HepG2 (cell line): Measurements from ENCODE around the gene CSNK1G3. TPM values are rescaled to one million over a fixed set of nuclear protein-coding genes. Genes with fewer than 3 reads are reported as not detected.

Source experiments
- ATAC-seq: fragments of 200-7000 bp; cut with Tn5 transposase; 3 replicates; pipeline ENCODE4 v1.9.1; 2020; ENCODE audit warnings: mild to moderate bottlenecking, moderate library complexity
- BruUV-seq: library from RNA; stranded (reverse); fragments of 400-500 nt; replicated peaks from 2 replicates; lab custom pipeline; 2021; lab: Mats Ljungman, UMichigan
- CTCF ChIA-PET: fragments of 300-600 bp; formaldehyde crosslinking; extraction: SDS; loops from one replicate; lab custom pipeline; 2021; ENCODE audit warnings: low total read pairs, inconsistent platforms, low intra/inter-chr PET ratio; lab: Yijun Ruan, JAX
- POLR2A ChIA-PET: fragments of 350-600 bp; sonication (Branson Sonifier 250); formaldehyde crosslinking; loops from one replicate; lab custom pipeline; 2020; ENCODE audit warnings: antibody characterized with exemption, inconsistent platforms; lab: Yijun Ruan, JAX
- DNase-seq: peaks from one replicate; pipeline ENCODE4 v3.0.0-alpha.2; 2015; ENCODE audit warnings: low spot score
- FAIRE-seq: peaks from 3 replicates; lab custom pipeline; 2011; peaks lifted over from hg19 to GRCh38; lab: Jason Lieb, UNC
- H2AFZ ChIP-seq: one replicate; pipeline ENCODE4 v1.6.1; 2011; ENCODE audit warnings: low read length, inconsistent platforms
- H3K27ac ChIP-seq: fragments of 300-600 bp; 3 replicates; pipeline ENCODE4 v1.8.0; 2011; ENCODE audit warnings: mixed run types, mild to moderate bottlenecking, mixed read lengths, low read length, inconsistent platforms; ENCODE audit not compliant: insufficient read depth; ENCODE audit errors: extremely low read length
- H3K27me3 ChIP-seq, 2 experiments: fragments of 200-600 bp in 1 of 2; 2 replicates in 1 of 2; 3 replicates in 1 of 2; pipeline versions ENCODE4 v1.6.0 to v1.8.0; 2011; ENCODE audit warnings: low read length in 2 of 2, mild to moderate bottlenecking in 2 of 2, moderate library complexity in 2 of 2, inconsistent platforms in 1 of 2; ENCODE audit not compliant: insufficient read depth in 2 of 2, control insufficient read depth in 1 of 2
- H3K36me3 ChIP-seq, 2 experiments: fragments of 200-600 bp in 1 of 2; replicated peaks in 1 of 2; 2 replicates in 1 of 2; 3 replicates in 1 of 2; pipeline versions ENCODE4 v1.5.1 to v1.8.0; 2011; ENCODE audit warnings: low read length in 2 of 2, inconsistent platforms in 1 of 2; ENCODE audit not compliant: insufficient read depth in 2 of 2, control insufficient read depth in 1 of 2
- H3K4me1 ChIP-seq: 2 replicates; pipeline ENCODE4 v1.5.1; 2012; ENCODE audit warnings: low read length, inconsistent platforms; ENCODE audit not compliant: insufficient read depth
- H3K4me2 ChIP-seq: 2 replicates; pipeline ENCODE4 v1.6.0; 2011; ENCODE audit warnings: low read depth, low read length, inconsistent platforms
- H3K4me3 ChIP-seq, 3 experiments: fragments of 200-600 bp in 1 of 3; sonication (generic), shearing (Covaris generic) in 1 of 3; replicated peaks in 1 of 3; 2 replicates each; pipeline ENCODE4 v1.5.1; 2011 to 2016; ENCODE audit warnings: low read length in 3 of 3, inconsistent platforms in 2 of 3, low read depth in 2 of 3, mild to moderate bottlenecking in 2 of 3, control low read depth in 1 of 3, mixed read lengths in 1 of 3; ENCODE audit not compliant: insufficient read depth in 1 of 3
- H3K79me2 ChIP-seq: one replicate; pipeline ENCODE4 v1.6.1; 2011; ENCODE audit warnings: low read length, inconsistent platforms; ENCODE audit not compliant: insufficient read depth
- H3K9ac ChIP-seq: 2 replicates; pipeline ENCODE4 v1.6.0; 2011; ENCODE audit warnings: mild to moderate bottlenecking, low read depth, low read length, inconsistent platforms; ENCODE audit not compliant: insufficient read depth
- H3K9me3 ChIP-seq: 2 replicates; pipeline ENCODE4 v1.5.1; 2012; ENCODE audit warnings: mild to moderate bottlenecking, low read length
- H4K20me1 ChIP-seq: 2 replicates; pipeline ENCODE4 v1.6.0; 2011; ENCODE audit warnings: inconsistent platforms, mild to moderate bottlenecking, low read length, moderate library complexity; ENCODE audit not compliant: insufficient read depth
- HNF1B ChIP-seq: sonication (generic); formaldehyde crosslinking; IDR thresholded peaks from 2 replicates; pipeline ENCODE4 v1.5.1; 2020; ENCODE audit warnings: mild to moderate bottlenecking, moderate library complexity, missing genetic modification reagents
- HNRNPK ChIP-seq: fragments of 200-400 bp; formaldehyde crosslinking; IDR thresholded peaks from 2 replicates; pipeline ENCODE4 v1.6.1; 2018; ENCODE audit warnings: low read length, low read depth, moderate library complexity, mild to moderate bottlenecking; ENCODE audit not compliant: poor library complexity, severe bottlenecking
- MAFG ChIP-seq: sonication (generic); formaldehyde crosslinking; IDR thresholded peaks from 2 replicates; pipeline ENCODE4 v1.5.1; 2020; ENCODE audit warnings: mild to moderate bottlenecking, missing genetic modification reagents
- MXD1 ChIP-seq: sonication (generic); formaldehyde crosslinking; IDR thresholded peaks from 2 replicates; pipeline ENCODE4 v1.4.0; 2020; ENCODE audit warnings: mild to moderate bottlenecking, missing genetic modification reagents
- PATZ1 ChIP-seq: sonication (generic); formaldehyde crosslinking; IDR thresholded peaks from 2 replicates; pipeline ENCODE4 v1.4.0; 2020; ENCODE audit warnings: missing genetic modification reagents
- STAT5B ChIP-seq: sonication (generic); formaldehyde crosslinking; IDR thresholded peaks from 2 replicates; pipeline ENCODE4 v1.4.0; 2020; ENCODE audit warnings: missing genetic modification reagents
- TBL1XR1 ChIP-seq: fragments of 150-350 bp; IDR thresholded peaks from 2 replicates; pipeline ENCODE4 v1.6.1; 2014; ENCODE audit warnings: borderline replicate concordance, low read length; ENCODE audit not compliant: partially characterized antibody
- ZBTB37 ChIP-seq: sonication (generic); formaldehyde crosslinking; IDR thresholded peaks from 2 replicates; pipeline ENCODE4 v1.4.0; 2020; ENCODE audit warnings: mild to moderate bottlenecking, missing genetic modification reagents
- ZNF225 ChIP-seq: sonication (generic); formaldehyde crosslinking; IDR thresholded peaks from 2 replicates; pipeline ENCODE4 v1.4.0; 2020; ENCODE audit warnings: mild to moderate bottlenecking, missing genetic modification reagents
- ZNF577 ChIP-seq: sonication (generic); formaldehyde crosslinking; IDR thresholded peaks from 2 replicates; pipeline ENCODE4 v1.4.0; 2020; ENCODE audit warnings: mild to moderate bottlenecking, low read depth, missing genetic modification reagents, borderline replicate concordance
- WGBS: methylation state at CpG from one replicate; pipeline ENCODE4 v1.1.6; 2017; ENCODE audit warnings: low lambda C conversion rate; 5-methylcytosine and 5-hydroxymethylcytosine counted together
- in situ Hi-C: cut with HindIII; loops from 2 replicates; pipeline ENCODE4 v1.10.0; 2017; ENCODE audit warnings: low pct_unique_long_range_greater_than_20kb; ENCODE audit not compliant: extremely low pct_ligation_motif_present
- intact Hi-C: fragments of 100-400 bp; cut with micrococcal nuclease; formaldehyde crosslinking; loops from one replicate; pipeline ENCODE4 v1.10.0; 2022; ENCODE audit not compliant: unreplicated experiment
- polyA plus RNA-seq, 8 experiments: library from polyadenylated mRNA; depleted of rRNA in 3 of 8; stranded (reverse) in 7 of 8; unstranded in 1 of 8; fragments of >200 nt; fragmentation: Illumina TruSeq in 4 of 8; extraction: Trizol in 4 of 8; gene quantifications; 2 replicates each; pipeline versions ENCODE4 v1.2.1 to v1.2.3, GENCODE V29; 2011 to 2016; ENCODE audit warnings: low read depth in 4 of 8, missing spikeins in 1 of 8, mixed read lengths in 1 of 8; ENCODE audit not compliant: insufficient read depth in 1 of 8
- total RNA-seq, 5 experiments: library from RNA; depleted of rRNA; stranded (reverse); fragments of >200 nt; fragmentation: Illumina TruSeq; extraction: Trizol; gene quantifications; 2 replicates each; pipeline ENCODE4 v1.2.3, GENCODE V29; 2016; ENCODE audit warnings: low read depth in 1 of 5

Gene CSNK1G3
- total and polyA plus RNA-seq, 2 of the 13 experiments (the other 11 are each of a cell fraction or from before 2014, with no cell fraction given) = 11.3 to 31.5 TPM

- BruUV-seq = no TSS peak
- H3K9ac ChIP-seq = no peak overlapping the region
- H3K4me1 ChIP-seq = no peaks in the 10 kb centered on the region
- no peak overlapping the region for H3K27ac ChIP-seq
- no peaks in the 10 kb centered on the region for H4K20me1 ChIP-seq
- no peak overlapping the region for H2AFZ ChIP-seq
- no peaks in the 10 kb centered on the region; a peak in 1 of 5 replicates for H3K36me3 ChIP-seq
- FAIRE-seq = no peak
- TF ChIP-seq MAFG (CRISPR knock-in tag) (no peak), ZBTB37 (no peak), STAT5B (CRISPR knock-in tag) (no peak), MXD1 (no peak), PATZ1 (CRISPR knock-in tag) (no peak), HNF1B (CRISPR knock-in tag) (no peak), ZNF577 (no peak), ZNF225 (CRISPR knock-in tag) (no peak), TBL1XR1 (no peak), HNRNPK (no peak)
- intact Hi-C loops (no loop called here), in situ Hi-C loops (no loop called here)
- ATAC-seq = no peak
- no peak overlapping the region for H3K4me3 ChIP-seq
- ChIA-PET CTCF (no interaction called here), POLR2A (no interaction called here)
- H3K4me2 ChIP-seq = no peak overlapping the region
- H3K79me2 ChIP-seq = no peaks in the 10 kb centered on the region
- 94% methylated on average over 4 of the region's 4 CpGs for WGBS
- no peak for DNase-seq
- H3K9me3 ChIP-seq = no peaks in the 10 kb centered on the region
- no peaks in the 10 kb centered on the region for H3K27me3 ChIP-seq
Observed at GRCh38 chr5:123582550-123583285, 70.7 kb downstream of the CSNK1G3 start.
